ENCODE measurements around the gene CCDC6. TPM values are rescaled to one million over a fixed set of nuclear protein-coding genes. Genes with fewer than 3 reads are reported as not detected.
"Not testable (repeated sequence)": the region's sequence is repeated elsewhere in the genome, so short reads cannot be mapped to it uniquely, and the experiment has no call there.

Gene CCDC6
- total RNA-seq, 1 donor from 2014 or later, result 23.4 TPM

- no peak overlapping the region for H3K4me3 ChIP-seq (ENCODE audit: low read depth, low read length)
- no peak for TF ChIP-seq CTCF (conservative IDR thresholded peaks at IDR 0.05; ENCODE audit: low read depth, low read length)
- DNase-seq (ENCODE audit: low read depth), result no peak
These were observed 38.1 kb upstream of the CCDC6 start for GRCh38 chr10:59944339-59944935.

GRCh38 chr10:59942556-59942955 lies 36.2 kb upstream of the CCDC6 start:
- H3K4me3 ChIP-seq (ENCODE audit: low read depth, low read length), result no peak overlapping the region
- DNase-seq (ENCODE audit: low read depth), result no peak
- no peak for TF ChIP-seq CTCF (conservative IDR thresholded peaks at IDR 0.05; ENCODE audit: low read depth, low read length)

- no peak overlapping the region for H3K4me3 ChIP-seq (ENCODE audit: low read depth, low read length)
- TF ChIP-seq CTCF (conservative IDR thresholded peaks at IDR 0.05; ENCODE audit: low read depth, low read length), result no peak
- DNase-seq (ENCODE audit: low read depth), result no peak
These were observed 31.4 kb upstream of the CCDC6 start for GRCh38 chr10:59937720-59938119.

GRCh38 chr10:59934701-59935100 lies 28.3 kb upstream of the CCDC6 start:
- TF ChIP-seq CTCF (conservative IDR thresholded peaks at IDR 0.05; ENCODE audit: low read depth, low read length), result no peak
- H3K4me3 ChIP-seq (ENCODE audit: low read depth, low read length), result no peak overlapping the region
- no peak for DNase-seq (ENCODE audit: low read depth)

- not testable (repeated sequence) for DNase-seq (ENCODE audit: low read depth); H3K4me3 ChIP-seq (ENCODE audit: low read depth, low read length)
These were observed 24.6 kb upstream of the CCDC6 start for GRCh38 chr10:59930788-59931521.

GRCh38 chr10:59926086-59926485 lies 19.7 kb upstream of the CCDC6 start:
- H3K4me3 ChIP-seq (ENCODE audit: low read depth, low read length), result no peak overlapping the region
- no peak for TF ChIP-seq CTCF (conservative IDR thresholded peaks at IDR 0.05; ENCODE audit: low read depth, low read length)
- DNase-seq (ENCODE audit: low read depth), result no peak

GRCh38 chr10:59922907-59923306 lies 16.6 kb upstream of the CCDC6 start:
- no peak overlapping the region for H3K4me3 ChIP-seq (ENCODE audit: low read depth, low read length)
- TF ChIP-seq CTCF (conservative IDR thresholded peaks at IDR 0.05; ENCODE audit: low read depth, low read length), result no peak
- DNase-seq (ENCODE audit: low read depth), result no peak

Measured in epithelial cell of proximal tubule (primary cell).